Endothelial cell (in vitro differentiated cells): ENCODE measurements around the gene LYZL4. TPM values are rescaled to one million over a fixed set of nuclear protein-coding genes. Genes with fewer than 3 reads are reported as not detected.

Experiments
- DNase-seq: peaks from one replicate; pipeline ENCODE4 v3.0.0; 2021; ENCODE audit warnings: low spot score
- H3K27ac Mint-ChIP-seq: one replicate; pipeline ENCODE4 v1.8.0; 2021; ENCODE audit warnings: mixed read lengths, inconsistent platforms; ENCODE audit not compliant: unreplicated experiment
- H3K27me3 Mint-ChIP-seq: one replicate; pipeline ENCODE4 v1.8.0; 2021; ENCODE audit warnings: mild to moderate bottlenecking, moderate library complexity, mixed read lengths, inconsistent platforms; ENCODE audit not compliant: unreplicated experiment
- H3K36me3 Mint-ChIP-seq: one replicate; pipeline ENCODE4 v1.8.0; 2021; ENCODE audit warnings: mild to moderate bottlenecking, low read depth, mixed read lengths, inconsistent platforms; ENCODE audit not compliant: unreplicated experiment
- H3K4me1 Mint-ChIP-seq: one replicate; pipeline ENCODE4 v1.8.0; 2021; ENCODE audit warnings: mild to moderate bottlenecking, mixed read lengths, inconsistent platforms; ENCODE audit not compliant: unreplicated experiment
- H3K4me3 Mint-ChIP-seq: one replicate; pipeline ENCODE4 v1.8.0; 2021; ENCODE audit warnings: mild to moderate bottlenecking, mixed read lengths, inconsistent platforms; ENCODE audit not compliant: unreplicated experiment
- H3K9me3 Mint-ChIP-seq: one replicate; pipeline ENCODE4 v1.8.0; 2021; ENCODE audit warnings: mixed read lengths, inconsistent platforms; ENCODE audit not compliant: unreplicated experiment
- total RNA-seq: library from RNA; stranded (reverse); fragmentation: NEBNext Ultra II Directional; extraction: Animal tissue kit (Norgen Biotek cat#: 25700); gene quantifications from one replicate; pipeline ENCODE4 v1.2.1, GENCODE V29; 2021; ENCODE audit not compliant: unreplicated experiment
- TF ChIP-seq, protein P1 (sequence below): fragments of 200-600 bp; sonication (generic); IDR thresholded peaks from one replicate; pipeline ENCODE4 v1.5.0; 2021; ENCODE audit warnings: antibody characterized with exemption; ENCODE audit not compliant: unreplicated experiment

LYZL4 gene
- total RNA-seq, 1 donor from 2014 or later = not detected

DNA sequence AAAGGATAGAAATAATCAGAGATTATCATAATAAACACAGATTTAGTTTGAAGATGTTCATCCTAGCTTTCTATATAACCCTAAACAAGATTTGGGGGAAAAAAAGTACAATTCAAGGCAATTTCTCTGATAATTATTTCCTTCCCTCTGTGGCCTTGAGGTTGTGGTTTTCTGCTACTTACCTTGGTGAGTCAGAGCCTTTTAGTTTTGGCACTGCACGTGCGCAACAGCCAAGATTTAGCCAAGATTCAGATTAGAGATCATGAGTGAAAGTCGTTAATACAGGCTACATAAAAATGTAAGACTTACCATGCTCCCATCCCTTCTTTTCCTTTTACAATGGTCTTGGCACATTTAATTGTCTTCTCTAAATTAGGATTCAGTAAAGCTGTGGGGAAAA lies 6.7 kb downstream of the LYZL4 start:
- TF ChIP-seq, protein P1, sequence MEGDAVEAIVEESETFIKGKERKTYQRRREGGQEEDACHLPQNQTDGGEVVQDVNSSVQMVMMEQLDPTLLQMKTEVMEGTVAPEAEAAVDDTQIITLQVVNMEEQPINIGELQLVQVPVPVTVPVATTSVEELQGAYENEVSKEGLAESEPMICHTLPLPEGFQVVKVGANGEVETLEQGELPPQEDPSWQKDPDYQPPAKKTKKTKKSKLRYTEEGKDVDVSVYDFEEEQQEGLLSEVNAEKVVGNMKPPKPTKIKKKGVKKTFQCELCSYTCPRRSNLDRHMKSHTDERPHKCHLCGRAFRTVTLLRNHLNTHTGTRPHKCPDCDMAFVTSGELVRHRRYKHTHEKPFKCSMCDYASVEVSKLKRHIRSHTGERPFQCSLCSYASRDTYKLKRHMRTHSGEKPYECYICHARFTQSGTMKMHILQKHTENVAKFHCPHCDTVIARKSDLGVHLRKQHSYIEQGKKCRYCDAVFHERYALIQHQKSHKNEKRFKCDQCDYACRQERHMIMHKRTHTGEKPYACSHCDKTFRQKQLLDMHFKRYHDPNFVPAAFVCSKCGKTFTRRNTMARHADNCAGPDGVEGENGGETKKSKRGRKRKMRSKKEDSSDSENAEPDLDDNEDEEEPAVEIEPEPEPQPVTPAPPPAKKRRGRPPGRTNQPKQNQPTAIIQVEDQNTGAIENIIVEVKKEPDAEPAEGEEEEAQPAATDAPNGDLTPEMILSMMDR = no peak
- no peak for DNase-seq
- Mint-ChIP-seq H3K27me3 (peaks cover 1% of the 10 kb centered on the region), H3K4me3 (no peak overlapping the region), H3K4me1 (no peaks in the 10 kb centered on the region), H3K9me3 (no peaks in the 10 kb centered on the region), H3K36me3 (no peaks in the 10 kb centered on the region), H3K27ac (no peak overlapping the region)

DNA sequence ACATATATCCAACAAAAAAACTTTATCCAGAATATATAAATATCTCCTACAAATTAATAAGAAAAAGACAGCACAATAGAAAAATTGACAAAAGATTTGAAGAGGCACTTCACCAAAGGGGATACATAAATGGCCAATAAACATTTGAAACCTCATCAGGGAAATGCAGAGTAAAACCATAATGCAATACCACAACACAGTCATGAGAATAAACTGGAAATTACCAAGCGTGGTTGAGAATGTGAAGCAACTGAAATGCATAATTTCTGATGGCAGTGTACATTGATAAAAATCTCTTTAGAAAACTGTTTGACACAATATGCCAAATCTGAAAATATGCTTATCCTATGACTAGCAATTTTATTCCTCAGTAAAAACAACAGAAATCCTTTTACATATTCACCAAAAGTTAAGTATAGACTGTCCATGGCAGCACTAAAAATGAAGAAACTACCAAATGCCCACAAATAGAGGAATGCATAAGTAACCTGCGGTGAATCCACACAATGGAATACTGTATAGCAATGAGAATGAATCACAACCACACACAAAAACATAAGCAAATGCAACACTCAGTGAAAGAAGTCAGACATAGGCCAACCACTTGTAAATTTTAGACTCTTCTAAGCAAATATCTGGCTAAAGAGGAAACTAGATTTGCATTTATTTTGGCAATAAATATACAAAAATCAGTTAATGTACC lies 7.9 kb downstream of the LYZL4 start:
- H3K27ac Mint-ChIP-seq = no peak overlapping the region
- no peaks in the 10 kb centered on the region for H3K9me3 Mint-ChIP-seq
- H3K4me1 Mint-ChIP-seq = no peaks in the 10 kb centered on the region
- no peaks in the 10 kb centered on the region for H3K27me3 Mint-ChIP-seq
- no peaks in the 10 kb centered on the region for H3K36me3 Mint-ChIP-seq
- TF ChIP-seq, protein P1 = no peak
- H3K4me3 Mint-ChIP-seq = no peak overlapping the region
- DNase-seq = no peak

DNA sequence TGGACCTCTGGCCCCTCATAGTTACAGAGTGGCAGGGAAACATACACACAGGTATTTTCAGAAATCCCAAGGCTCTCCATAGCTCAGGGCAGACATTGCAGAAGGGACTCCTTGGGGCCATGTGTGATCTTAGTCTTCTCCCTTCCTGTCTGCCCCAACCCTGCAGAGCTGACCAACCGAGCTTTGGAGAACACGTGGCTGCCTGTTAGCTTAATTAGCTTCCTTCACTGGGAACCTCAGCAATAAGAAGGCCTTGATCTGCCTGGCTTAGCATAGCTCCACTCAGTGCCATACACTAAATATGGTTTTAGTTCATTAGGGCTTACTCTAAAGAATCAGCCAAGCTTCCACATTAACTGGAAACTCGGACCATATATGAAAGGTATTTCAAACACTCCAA lies 12.3 kb downstream of the LYZL4 start:
- TF ChIP-seq, protein P1 = no peak
- Mint-ChIP-seq H3K27ac (no peak overlapping the region), H3K9me3 (no peaks in the 10 kb centered on the region), H3K4me1 (peaks cover 10% of the 10 kb centered on the region), H3K4me3 (no peak overlapping the region), H3K27me3 (no peaks in the 10 kb centered on the region), H3K36me3 (no peaks in the 10 kb centered on the region)
- DNase-seq = no peak

DNA sequence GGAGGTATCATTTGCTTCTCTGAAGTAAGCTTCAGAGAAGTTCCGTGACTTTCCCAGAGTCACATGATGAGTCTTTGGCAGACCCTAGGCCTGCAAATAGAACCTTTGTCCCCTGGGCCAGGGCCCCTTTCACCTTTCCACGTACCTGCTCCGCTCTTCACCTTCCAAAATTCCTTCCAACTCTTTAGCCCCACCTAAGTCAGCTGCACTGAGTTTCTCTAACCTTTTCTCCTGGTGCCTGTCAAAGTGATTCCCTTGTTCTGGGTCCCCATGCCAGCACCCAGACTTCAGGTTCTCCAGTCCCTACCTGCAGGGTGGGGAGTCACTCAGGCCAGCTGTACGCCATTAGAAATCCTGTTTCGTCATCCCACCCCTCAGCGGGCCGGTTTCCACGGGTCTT lies 12.8 kb downstream of the LYZL4 start:
- DNase-seq = no peak
- Mint-ChIP-seq H3K36me3 (no peaks in the 10 kb centered on the region), H3K27me3 (no peaks in the 10 kb centered on the region), H3K9me3 (no peaks in the 10 kb centered on the region), H3K27ac (no peak overlapping the region), H3K4me1 (peaks cover 13% of the 10 kb centered on the region), H3K4me3 (no peak overlapping the region)
- TF ChIP-seq, protein P1 = no peak

DNA sequence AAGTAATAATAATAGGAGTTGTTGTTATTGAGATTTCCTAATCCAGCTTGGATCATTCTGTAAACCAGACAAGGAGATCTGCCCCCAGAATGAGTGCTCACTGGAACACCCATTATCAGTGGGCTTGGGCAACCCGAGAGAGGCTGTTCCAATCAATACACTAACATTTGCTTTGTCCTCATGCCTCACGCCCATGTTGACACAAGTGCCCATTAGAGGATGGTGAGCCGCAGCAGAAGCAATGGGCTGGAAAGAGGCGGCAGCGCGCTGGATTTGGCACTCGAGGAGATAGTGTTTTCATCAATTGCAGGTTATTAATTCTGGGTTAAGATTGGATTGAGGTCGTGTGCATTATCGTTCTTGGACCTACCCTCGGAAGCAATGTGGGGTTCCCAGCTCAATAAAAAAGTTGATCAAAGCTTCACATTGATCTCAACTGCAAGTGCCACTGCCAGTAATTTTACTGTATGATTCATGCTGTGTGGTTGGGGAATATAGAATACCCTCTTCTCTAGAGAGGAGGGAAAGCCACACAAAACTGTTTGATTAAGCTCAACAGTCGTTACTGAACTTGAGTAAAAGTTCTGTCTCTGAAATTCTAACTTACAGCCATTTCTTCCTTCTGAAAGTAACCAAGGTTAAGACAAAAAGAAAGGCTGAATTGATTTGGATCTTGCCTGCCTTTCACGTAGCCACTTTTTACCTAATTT lies 15.7 kb downstream of the LYZL4 start:
- H3K4me1 Mint-ChIP-seq = peaks cover 14% of the 10 kb centered on the region
- DNase-seq = no peak
- TF ChIP-seq, protein P1 = no peak
- no peaks in the 10 kb centered on the region for H3K9me3 Mint-ChIP-seq
- no peak overlapping the region for H3K27ac Mint-ChIP-seq
- H3K4me3 Mint-ChIP-seq = no peak overlapping the region
- H3K27me3 Mint-ChIP-seq = peaks cover 3% of the 10 kb centered on the region
- H3K36me3 Mint-ChIP-seq = no peaks in the 10 kb centered on the region
